CD4-positive, alpha-beta T cell (primary cell): ENCODE data around the gene LRP1B. TPM values are rescaled to one million over a fixed set of nuclear protein-coding genes. Genes with fewer than 3 reads are reported as not detected.
"Not testable (repeated sequence)": the region's sequence is repeated elsewhere in the genome, so short reads cannot be mapped to it uniquely, and the experiment has no call there.

Experiments used
- ATAC-seq: fragments of 200-7000 bp; cut with Tn5 transposase; one replicate; pipeline ENCODE4 v1.10.0; 2022; ENCODE audit warnings: mild to moderate bottlenecking; ENCODE audit not compliant: poor library complexity
- CTCF ChIA-PET: fragments of 350-600 bp; sonication (Branson Sonifier 250); formaldehyde crosslinking; loops from one replicate; lab custom pipeline; 2021; ENCODE audit warnings: antibody characterized with exemption, inconsistent platforms; lab: Charles Lee
- POLR2A ChIA-PET: fragments of 350-600 bp; sonication (Branson Sonifier 250); formaldehyde crosslinking; loops from one replicate; lab custom pipeline; 2021; ENCODE audit warnings: antibody characterized with exemption, inconsistent platforms; lab: Charles Lee
- DNase-seq, 14 experiments: peaks; one replicate each; pipeline ENCODE4 v3.0.0-alpha.2; 2013 to 2020; ENCODE audit warnings: mixed read lengths in 2 of 14
- H3K27ac ChIP-seq, 2 donors: one replicate each; pipeline versions ENCODE4 v1.5.1 to v1.7.0; 2013; ENCODE audit warnings: low read length in 2 of 2, low read depth in 1 of 2, mild to moderate bottlenecking in 1 of 2
- H3K27me3 ChIP-seq, 2 experiments: 1 replicate in 1 of 2; 2 replicates in 1 of 2; pipeline versions ENCODE4 v1.6.1 to v1.7.0; 2013; ENCODE audit warnings: low read length in 2 of 2, control low read depth in 1 of 2, mild to moderate bottlenecking in 1 of 2, moderate library complexity in 1 of 2; ENCODE audit not compliant: insufficient read depth in 2 of 2, control insufficient read depth in 1 of 2
- H3K36me3 ChIP-seq: one replicate; pipeline ENCODE4 v1.6.1; 2013; ENCODE audit warnings: low read length, control low read depth; ENCODE audit not compliant: insufficient read depth
- H3K4me1 ChIP-seq: one replicate; pipeline ENCODE4 v1.6.1; 2013; ENCODE audit warnings: low read length, control low read depth; ENCODE audit not compliant: insufficient read depth
- H3K4me3 ChIP-seq: one replicate; pipeline ENCODE4 v1.5.1; 2013; ENCODE audit warnings: mild to moderate bottlenecking, low read length, moderate library complexity
- H3K9me3 ChIP-seq, 2 experiments: 1 replicate in 1 of 2; 2 replicates in 1 of 2; pipeline versions ENCODE4 v1.6.1 to v1.7.0; 2013; ENCODE audit warnings: low read length in 2 of 2, mild to moderate bottlenecking in 2 of 2, control low read depth in 1 of 2, moderate library complexity in 1 of 2; ENCODE audit not compliant: control insufficient read depth in 1 of 2, insufficient read depth in 1 of 2
- H3K27ac Mint-ChIP-seq: one replicate; pipeline ENCODE4 v1.8.0; 2020; ENCODE audit warnings: mixed read lengths
- H3K27me3 Mint-ChIP-seq: one replicate; pipeline ENCODE4 v1.8.0; 2021; ENCODE audit warnings: mixed read lengths
- H3K36me3 Mint-ChIP-seq: one replicate; pipeline ENCODE4 v1.8.0; 2021; ENCODE audit warnings: low read depth, mixed read lengths
- H3K4me1 Mint-ChIP-seq: one replicate; pipeline ENCODE4 v1.8.0; 2021; ENCODE audit warnings: low read depth, mixed read lengths
- H3K4me3 Mint-ChIP-seq: one replicate; pipeline ENCODE4 v1.8.0; 2020; ENCODE audit warnings: mild to moderate bottlenecking, mixed read lengths
- H3K9me3 Mint-ChIP-seq: one replicate; pipeline ENCODE4 v1.8.0; 2020; ENCODE audit warnings: mixed read lengths
- CTCF ChIP-seq: fragments of 200-600 bp; IDR thresholded peaks from one replicate; pipeline ENCODE4 v1.8.0; 2022; ENCODE audit warnings: antibody characterized with exemption, mild to moderate bottlenecking
- intact Hi-C, 2 experiments: fragments of 100-400 bp; cut with DNase I in 1 of 2; cut with micrococcal nuclease in 1 of 2; formaldehyde crosslinking; loops; one replicate each; pipeline versions ENCODE4 v1.15.1 to v1.9.0; 2023 to 2025; cut with DNase I, micrococcal nuclease
- total RNA-seq, 174 experiments: library from RNA in 2 of 174; stranded (reverse) in 2 of 174; gene quantifications; one replicate each; pipeline ENCODE4 v1.2.3 and lab custom pipeline; 2021 to 2026

LRP1B gene
- total RNA-seq, 2 experiments from 2014 or later: not detected

- H3K4me1 Mint-ChIP-seq: no peaks in the 10 kb centered on the region
- intact Hi-C loops: no loop called here
- CTCF ChIA-PET: no interaction called here
- Histone ChIP-seq H3K27ac (no peak overlapping the region), H3K9me3 (no peaks in the 10 kb centered on the region), H3K27me3 (no peaks in the 10 kb centered on the region), H3K4me3 (no peak overlapping the region), H3K4me1 (no peaks in the 10 kb centered on the region), H3K36me3 (no peaks in the 10 kb centered on the region)
- H3K27me3 Mint-ChIP-seq: no peaks in the 10 kb centered on the region
- no peak for TF ChIP-seq CTCF
- H3K36me3 Mint-ChIP-seq: no peaks in the 10 kb centered on the region
- peaks cover 11% of the 10 kb centered on the region for H3K9me3 Mint-ChIP-seq
- DNase-seq: no peak
- no peak for ATAC-seq
- H3K27ac Mint-ChIP-seq: no peak overlapping the region
- POLR2A ChIA-PET: no interaction called here
- H3K4me3 Mint-ChIP-seq: no peak overlapping the region
Measured at GRCh38 chr2:140986456-140986855, 1144.4 kb downstream of the LRP1B start.

- Mint-ChIP-seq H3K36me3 (no peaks in the 10 kb centered on the region), H3K27me3 (no peaks in the 10 kb centered on the region), H3K4me3 (no peak overlapping the region), H3K4me1 (no peaks in the 10 kb centered on the region), H3K9me3 (peaks cover 16% of the 10 kb centered on the region), H3K27ac (no peak overlapping the region)
- Histone ChIP-seq H3K36me3 (no peaks in the 10 kb centered on the region), H3K4me3 (no peak overlapping the region), H3K27me3 (no peaks in the 10 kb centered on the region), H3K27ac (no peak overlapping the region), H3K4me1 (no peaks in the 10 kb centered on the region), H3K9me3 (peaks cover 0 to 12% of the 10 kb centered on the region in 2 experiments)
- intact Hi-C loops: no loop called here
- DNase-seq (no peak), ATAC-seq (no peak)
- TF ChIP-seq CTCF: no peak
- POLR2A ChIA-PET: no interaction called here
- CTCF ChIA-PET: no interaction called here
Measured at GRCh38 chr2:140975237-140975636, 1155.6 kb downstream of the LRP1B start.

GRCh38 chr2:140972724-140973123 is 1158.1 kb downstream of the LRP1B start:
- Mint-ChIP-seq H3K27me3 (no peaks in the 10 kb centered on the region), H3K4me1 (no peaks in the 10 kb centered on the region), H3K4me3 (no peak overlapping the region), H3K27ac (no peak overlapping the region), H3K9me3 (peaks cover 21% of the 10 kb centered on the region), H3K36me3 (no peaks in the 10 kb centered on the region)
- ChIA-PET POLR2A (no interaction called here), CTCF (no interaction called here)
- no peaks in the 10 kb centered on the region for H3K36me3 ChIP-seq
- peaks cover 0 to 12% of the 10 kb centered on the region in 2 experiments for H3K9me3 ChIP-seq
- no peaks in the 10 kb centered on the region for H3K4me1 ChIP-seq
- no peaks in the 10 kb centered on the region for H3K27me3 ChIP-seq
- H3K4me3 ChIP-seq: no peak overlapping the region
- no peak for TF ChIP-seq CTCF
- ATAC-seq (no peak), DNase-seq (no peak)
- no peak overlapping the region for H3K27ac ChIP-seq
- intact Hi-C loops: no loop called here

GRCh38 chr2:140964324-140964723 is 1166.5 kb downstream of the LRP1B start:
- H3K36me3 ChIP-seq, H3K9me3 Mint-ChIP-seq, H3K27me3 ChIP-seq, DNase-seq, ATAC-seq, H3K27me3 Mint-ChIP-seq, H3K36me3 Mint-ChIP-seq, H3K27ac ChIP-seq, H3K4me1 ChIP-seq, H3K4me1 Mint-ChIP-seq, POLR2A ChIA-PET, intact Hi-C loops, H3K4me3 Mint-ChIP-seq, H3K27ac Mint-ChIP-seq, H3K4me3 ChIP-seq, CTCF ChIA-PET: not testable (repeated sequence)
- peaks cover 0 to 11% of the 10 kb centered on the region in 2 experiments for H3K9me3 ChIP-seq
